SK-N-SH (cell line): ENCODE measurements around the gene PALLD.

Experiments used
- CTCF ChIP-seq: fragments of 200-600 bp; sonication (generic); IDR thresholded peaks from 2 replicates; pipeline ENCODE4 v1.6.1; 2017; ENCODE audit warnings: antibody characterized with exemption, mild to moderate bottlenecking, moderate library complexity
- RAD21 ChIP-seq: IDR thresholded peaks from 2 replicates; pipeline ENCODE4 v1.6.1; 2012; ENCODE audit warnings: mild to moderate bottlenecking, low read length
- RCOR1 ChIP-seq: fragments of 150-350 bp; IDR thresholded peaks from 2 replicates; pipeline ENCODE4 v1.6.1; 2017; ENCODE audit warnings: antibody characterized with exemption, low read length
- YY1 ChIP-seq: IDR thresholded peaks from 2 replicates; pipeline ENCODE4 v1.4.0; 2012; ENCODE audit warnings: low read depth, mild to moderate bottlenecking

DNA sequence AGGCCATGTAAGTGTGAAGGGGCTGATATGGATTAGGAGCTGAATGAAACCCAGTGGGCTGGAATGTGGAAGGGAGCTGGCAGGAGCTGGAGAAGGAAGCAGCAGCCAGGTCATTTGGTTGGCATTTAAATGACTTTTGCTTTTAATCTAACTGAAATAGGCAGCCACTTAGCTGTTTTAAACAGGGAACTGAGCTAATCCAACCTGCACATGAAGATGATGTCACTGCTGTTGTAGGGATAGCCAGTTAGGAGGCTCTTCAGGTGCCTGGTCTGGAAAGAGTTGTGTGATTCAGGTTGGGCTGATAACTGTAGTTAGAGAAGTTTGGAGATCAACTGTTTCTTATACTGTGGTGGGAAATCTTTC, 122.4 kb downstream of the PALLD start:
- no peak for TF ChIP-seq CTCF
- no peak for TF ChIP-seq YY1
- no peak for TF ChIP-seq RAD21
- TF ChIP-seq RCOR1, result no peak
